Measurements from ENCODE around the gene EDN2.

DNA sequence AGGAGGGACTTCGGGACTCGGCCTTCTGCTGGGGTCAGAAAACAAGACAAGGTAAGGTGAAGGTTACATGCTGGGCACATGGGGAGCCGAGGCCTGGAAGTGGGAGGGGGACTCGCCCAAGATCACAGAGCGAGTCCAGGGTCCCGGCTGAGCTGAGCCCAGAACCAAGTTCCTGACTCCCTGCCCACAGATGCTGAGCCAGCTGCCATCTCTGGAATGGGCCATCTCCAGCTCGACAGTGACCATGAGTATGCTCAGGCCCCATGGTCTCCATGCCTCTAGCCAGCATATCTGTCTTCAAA is 26.7 kb upstream of the EDN2 start:
- TF ChIP-seq, protein P1, sequence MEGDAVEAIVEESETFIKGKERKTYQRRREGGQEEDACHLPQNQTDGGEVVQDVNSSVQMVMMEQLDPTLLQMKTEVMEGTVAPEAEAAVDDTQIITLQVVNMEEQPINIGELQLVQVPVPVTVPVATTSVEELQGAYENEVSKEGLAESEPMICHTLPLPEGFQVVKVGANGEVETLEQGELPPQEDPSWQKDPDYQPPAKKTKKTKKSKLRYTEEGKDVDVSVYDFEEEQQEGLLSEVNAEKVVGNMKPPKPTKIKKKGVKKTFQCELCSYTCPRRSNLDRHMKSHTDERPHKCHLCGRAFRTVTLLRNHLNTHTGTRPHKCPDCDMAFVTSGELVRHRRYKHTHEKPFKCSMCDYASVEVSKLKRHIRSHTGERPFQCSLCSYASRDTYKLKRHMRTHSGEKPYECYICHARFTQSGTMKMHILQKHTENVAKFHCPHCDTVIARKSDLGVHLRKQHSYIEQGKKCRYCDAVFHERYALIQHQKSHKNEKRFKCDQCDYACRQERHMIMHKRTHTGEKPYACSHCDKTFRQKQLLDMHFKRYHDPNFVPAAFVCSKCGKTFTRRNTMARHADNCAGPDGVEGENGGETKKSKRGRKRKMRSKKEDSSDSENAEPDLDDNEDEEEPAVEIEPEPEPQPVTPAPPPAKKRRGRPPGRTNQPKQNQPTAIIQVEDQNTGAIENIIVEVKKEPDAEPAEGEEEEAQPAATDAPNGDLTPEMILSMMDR (IDR thresholded peaks at IDR 0.05; ENCODE audit: low read length): no peak
- TF ChIP-seq EZH2 (optimal IDR thresholded peaks at IDR 0.05; ENCODE audit: low read depth, low read length): no peak
- TF ChIP-seq EZH2phosphoT487 (IDR thresholded peaks at IDR 0.05; ENCODE audit: low read length): no peak
